Bladder microvascular endothelial cell (primary cell): ENCODE results near the gene LRTM2. TPM values are rescaled to one million over a fixed set of nuclear protein-coding genes. Genes with fewer than 3 reads are reported as not detected.

ENCODE experiments used
- total RNA-seq: library from RNA; depleted of rRNA; stranded (reverse); fragments of >200 nt; gene quantifications from 2 replicates; pipeline ENCODE4 v1.2.3, GENCODE V29; 2014

The LRTM2 gene
- total RNA-seq = not detected in 2 replicates

GRCh38 chr12:1820191-1820895, at the start of gene LRTM2:
TSS of gene LRTM2 (plus strand) at chr12:1820565. CDS start at chr12:1828149, 7,584 bp downstream.

Other genes with a start within 250 kb of the LRTM2 start
- 10.7 and 17.1 TPM in 2 replicates for gene FBXL14, start 226.0 kb upstream of the LRTM2 start, total RNA-seq
- gene WNT5B, start 191.3 kb upstream of the LRTM2 start, total RNA-seq = 0.32 and 0.44 TPM in 2 replicates
- 55.0 and 59.9 TPM in 2 replicates for gene ADIPOR2, start 129.5 kb upstream of the LRTM2 start, total RNA-seq
- not detected in 2 replicates for gene CACNA2D4, start 98.1 kb downstream of the LRTM2 start, total RNA-seq
- 3.9 and 4.3 TPM in 2 replicates for gene DCP1B, start 183.9 kb downstream of the LRTM2 start, total RNA-seq
- under 0.01 TPM in 2 replicates for gene CACNA1C, start 232.4 kb downstream of the LRTM2 start, total RNA-seq